HG03342 (cell line): ENCODE results near the gene SNX20.

Source experiments
- ATAC-seq: cut with Tn5 transposase; IDR thresholded peaks from one replicate; pipeline ENCODE4 v1.9.1; 2021; ENCODE audit warnings: mild to moderate bottlenecking, moderate library complexity; ENCODE audit not compliant: unreplicated experiment

SNX20 gene

GRCh38 chr16:50705436-50706110 lies 24.5 kb upstream of the SNX20 start:
- no peak for ATAC-seq

- no peak for ATAC-seq
Measured at GRCh38 chr16:50704245-50704644, 23.1 kb upstream of the SNX20 start.

GRCh38 chr16:50702725-50703124 lies 21.6 kb upstream of the SNX20 start:
- ATAC-seq = no peak

- no peak for ATAC-seq
Measured at GRCh38 chr16:50699326-50700159, 18.4 kb upstream of the SNX20 start.

GRCh38 chr16:50697881-50698767 lies 17.0 kb upstream of the SNX20 start:
- ATAC-seq = peak; percentile 44

- no peak for ATAC-seq
Measured at GRCh38 chr16:50697421-50697715, 16.3 kb upstream of the SNX20 start.

GRCh38 chr16:50696575-50697420 lies 15.7 kb upstream of the SNX20 start:
- peak; percentile 52 for ATAC-seq

- ATAC-seq = peak; percentile 11
Measured at GRCh38 chr16:50696126-50696525, 15.0 kb upstream of the SNX20 start.

GRCh38 chr16:50695017-50696000 lies 14.2 kb upstream of the SNX20 start:
- ATAC-seq = no peak

- ATAC-seq = no peak
Measured at GRCh38 chr16:50694206-50694605, 13.1 kb upstream of the SNX20 start.

- no peak for ATAC-seq
Measured at GRCh38 chr16:50692999-50693781, 12.1 kb upstream of the SNX20 start, which contains the start of gene NOD2. TSS of gene NOD2 (plus strand) at chr16:50693606. CDS start at chr16:50699496, 5,890 bp downstream.

- no peak for ATAC-seq
Measured at GRCh38 chr16:50692644-50692998, 11.5 kb upstream of the SNX20 start.

GRCh38 chr16:50690177-50690576 lies 9.1 kb upstream of the SNX20 start:
- no peak for ATAC-seq

- ATAC-seq = no peak
Measured at GRCh38 chr16:50688867-50689266, 7.8 kb upstream of the SNX20 start.

- no peak for ATAC-seq
Measured at GRCh38 chr16:50688083-50688482, 7.0 kb upstream of the SNX20 start.

GRCh38 chr16:50685462-50686063 lies 4.5 kb upstream of the SNX20 start:
- ATAC-seq = no peak

- no peak for ATAC-seq
Measured at GRCh38 chr16:50684823-50685461, 3.8 kb upstream of the SNX20 start.
